ENCODE data around the gene PSAT1. TPM values are rescaled to one million over a fixed set of nuclear protein-coding genes. Genes with fewer than 3 reads are reported as not detected.

The PSAT1 gene
- polyA plus RNA-seq (2011; rRNA removed) = 307 and 428 TPM in 2 replicates
- polyA minus RNA-seq (2011; rRNA and poly(A)+ RNA removed) = 144 and 184 TPM in 2 replicates

GRCh38 chr9:78296893-78297671, at the start of gene PSAT1:
PSAT1 (plus strand) TSS chr9:78297125; CDS start chr9:78297211, 86 bp downstream.
- ChIA-PET POLR2A (interaction anchor here (0.5 to 1.0 kb wide), 6 partner anchors 14 to 1274 kb away, joined by 3 to 8 read pairs (median 4); partner anchors contain the start of gene TLE4), CTCF (interaction anchor here (0.6 to 2.3 kb wide), 7 partner anchors 12 to 72 kb away, joined by 3 to 8 read pairs (median 3); no protein-coding TSS in a partner anchor)
- no peaks in the 10 kb centered on the region for H3K27me3 ChIP-seq (ENCODE audit: control insufficient read depth, insufficient read depth, low read length)
- DNase-seq (ENCODE audit: low read depth) = peak; percentile 87
- peak; percentile 6; the same call in 1 of the 2 replicates for TF ChIP-seq CTCF (IDR thresholded peaks at IDR 0.05; ENCODE audit: insufficient read depth, low read depth, low read length)
- no peaks in the 10 kb centered on the region for H3K36me3 ChIP-seq (ENCODE audit: control insufficient read depth, insufficient read depth, low read length)
- H3K4me3 ChIP-seq (ENCODE audit: low read depth, low read length) = peak within 1 kb of the TSS; percentile 96

- no peaks in the 10 kb centered on the region for H3K27me3 ChIP-seq (ENCODE audit: control insufficient read depth, insufficient read depth, low read length)
- CTCF ChIA-PET = interaction anchor here (1.3 kb wide), 1 partner anchor 121 kb away, joined by 3 read pairs; no protein-coding TSS in a partner anchor
- no peaks in the 10 kb centered on the region for H3K36me3 ChIP-seq (ENCODE audit: control insufficient read depth, insufficient read depth, low read length)
- POLR2A ChIA-PET = no interaction called here
- no peak for TF ChIP-seq CTCF (IDR thresholded peaks at IDR 0.05; ENCODE audit: insufficient read depth, low read depth, low read length)
- DNase-seq (ENCODE audit: low read depth) = no peak
- H3K4me3 ChIP-seq (ENCODE audit: low read depth, low read length) = no peak overlapping the region
Measured at GRCh38 chr9:78248635-78249034, 48.3 kb upstream of the PSAT1 start.

GRCh38 chr9:78249542-78249941, 47.4 kb upstream of the PSAT1 start:
- ChIA-PET POLR2A (no interaction called here), CTCF (interaction anchor here (0.6 to 2.1 kb wide), 3 partner anchors 10 to 47 kb away, joined by 3 to 5 read pairs (median 3); partner anchors contain the start of gene PSAT1)
- Histone ChIP-seq H3K27me3 (ENCODE audit: control insufficient read depth, insufficient read depth, low read length) (no peaks in the 10 kb centered on the region), H3K36me3 (ENCODE audit: control insufficient read depth, insufficient read depth, low read length) (no peaks in the 10 kb centered on the region), H3K4me3 (ENCODE audit: low read depth, low read length) (no peak overlapping the region)
- no peak for DNase-seq (ENCODE audit: low read depth)
- no peak for TF ChIP-seq CTCF (IDR thresholded peaks at IDR 0.05; ENCODE audit: insufficient read depth, low read depth, low read length)

DNA sequence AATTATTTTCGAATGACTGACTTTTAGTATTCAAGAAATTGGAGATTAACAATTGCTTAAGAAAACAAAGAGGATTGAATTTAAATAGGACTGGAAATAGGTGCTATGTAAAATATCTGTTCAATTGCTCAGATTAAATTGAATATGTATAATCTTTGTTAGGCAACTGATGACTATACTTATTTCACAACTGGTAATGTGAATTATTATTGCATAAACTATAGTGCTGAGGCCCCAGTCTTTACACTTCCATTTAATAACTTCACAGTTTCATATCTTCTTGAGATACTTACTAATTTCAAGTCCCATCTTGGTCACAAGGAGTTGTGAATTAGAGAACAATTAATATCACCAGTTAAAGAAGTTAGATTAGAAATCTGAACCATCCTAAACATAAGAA, 44.3 kb upstream of the PSAT1 start:
- CTCF ChIA-PET = no interaction called here
- no peak overlapping the region for H3K4me3 ChIP-seq (ENCODE audit: low read depth, low read length)
- peaks cover 1% of the 10 kb centered on the region; the same call in 1 of the 2 replicates for H3K36me3 ChIP-seq (ENCODE audit: control insufficient read depth, insufficient read depth, low read length)
- TF ChIP-seq CTCF (IDR thresholded peaks at IDR 0.05; ENCODE audit: insufficient read depth, low read depth, low read length) = no peak
- H3K27me3 ChIP-seq (ENCODE audit: control insufficient read depth, insufficient read depth, low read length) = no peaks in the 10 kb centered on the region
- POLR2A ChIA-PET = no interaction called here
- no peak for DNase-seq (ENCODE audit: low read depth)

DNA sequence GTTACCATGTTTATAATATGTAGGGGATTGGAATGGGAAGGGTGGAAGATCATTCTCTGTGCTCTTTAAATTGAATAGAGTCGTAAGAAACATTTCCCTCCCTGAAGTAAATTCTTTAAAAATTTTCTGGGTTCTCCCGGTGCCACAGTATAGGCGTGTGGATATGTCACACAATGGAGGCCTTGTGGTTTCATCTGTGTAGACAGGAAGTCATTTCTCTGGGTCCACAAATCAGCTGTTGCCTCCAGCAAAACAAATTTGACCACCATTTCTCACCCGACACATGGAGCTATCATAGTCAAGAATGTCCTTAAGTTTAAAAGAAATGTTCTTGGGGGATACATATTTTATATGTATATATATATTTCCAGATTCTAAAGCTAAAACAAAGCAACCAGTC, 43.6 kb upstream of the PSAT1 start:
- Histone ChIP-seq H3K36me3 (ENCODE audit: control insufficient read depth, insufficient read depth, low read length) (peaks cover 1% of the 10 kb centered on the region; the same call in 1 of the 2 replicates), H3K4me3 (ENCODE audit: low read depth, low read length) (no peak overlapping the region), H3K27me3 (ENCODE audit: control insufficient read depth, insufficient read depth, low read length) (no peaks in the 10 kb centered on the region)
- no peak for TF ChIP-seq CTCF (IDR thresholded peaks at IDR 0.05; ENCODE audit: insufficient read depth, low read depth, low read length)
- POLR2A ChIA-PET = no interaction called here
- DNase-seq (ENCODE audit: low read depth) = no peak
- CTCF ChIA-PET = no interaction called here
